ENCODE results near the gene DLGAP3. TPM values are rescaled to one million over a fixed set of nuclear protein-coding genes. Genes with fewer than 3 reads are reported as not detected.

DLGAP3 gene
- polyA plus RNA-seq, 1 donor (not counting 4 experiments of a cell fraction or from before 2014, with no cell fraction given), result not detected

GRCh38 chr1:34925730-34926129 is 3.7 kb downstream of the DLGAP3 start:
- H3K9me1 ChIP-seq (ENCODE audit: control insufficient read depth, extremely low read depth, insufficient read depth, low read length), result no peaks in the 10 kb centered on the region
- no peaks in the 10 kb centered on the region for H4K20me1 ChIP-seq (ENCODE audit: control insufficient read depth, extremely low read depth, insufficient read depth, low read length)
- FAIRE-seq, result no peak
- H3K4me3 ChIP-seq (ENCODE audit: control insufficient read depth in 2 of 3, extremely low read depth in 1 of 3, insufficient read depth in 2 of 3, low read depth in 1 of 3, low read length in 3 of 3), result no peak overlapping the region
- no peaks in the 10 kb centered on the region for H3K79me2 ChIP-seq (ENCODE audit: control insufficient read depth, insufficient read depth, low read length)
- no peak overlapping the region for H3K4me2 ChIP-seq (ENCODE audit: control insufficient read depth, extremely low read depth, insufficient read depth, low read depth, low read length)
- peaks cover 46% of the 10 kb centered on the region for H3K27me3 ChIP-seq (ENCODE audit: control insufficient read depth, extremely low read depth, insufficient read depth, low read length)
- no peak overlapping the region for H3K27ac ChIP-seq (ENCODE audit: control insufficient read depth, insufficient read depth, low read length)
- no peaks in the 10 kb centered on the region for H3K9me3 ChIP-seq (ENCODE audit: control insufficient read depth, low read depth, low read length)
- H3K36me3 ChIP-seq (ENCODE audit: control insufficient read depth in 2 of 2, extremely low read depth in 1 of 2, insufficient read depth in 2 of 2, low read length in 2 of 2), result no peaks in the 10 kb centered on the region
- no peak for TF ChIP-seq EZH2 (IDR thresholded peaks at IDR 0.05; ENCODE audit: low read length)
- no peak for TF ChIP-seq CTCF (optimal IDR thresholded peaks at IDR 0.05 in 1 of 3, IDR thresholded peaks at IDR 0.05 in 1 of 3, conservative IDR thresholded peaks at IDR 0.05 in 1 of 3; ENCODE audit: extremely low read depth in 1 of 3, insufficient read depth in 2 of 3, low read length in 3 of 3)
- no peak overlapping the region for H2AFZ ChIP-seq (ENCODE audit: control insufficient read depth, low read length)
- no peak for DNase-seq (ENCODE audit: low read depth, low spot score)
- H3K9ac ChIP-seq (ENCODE audit: control insufficient read depth, extremely low read depth, insufficient read depth, low read length), result no peak overlapping the region
- no peaks in the 10 kb centered on the region for H3K4me1 ChIP-seq (ENCODE audit: control insufficient read depth, extremely low read depth, insufficient read depth, low read length)
- dilution Hi-C loops (cut with MboI; ENCODE audit: extremely low pct_ligation_motif_present, low sequenced_read_pairs), result no loop called here

- H3K27ac ChIP-seq (ENCODE audit: control insufficient read depth, insufficient read depth, low read length), result no peak overlapping the region
- no peak for FAIRE-seq
- dilution Hi-C loops (cut with MboI; ENCODE audit: extremely low pct_ligation_motif_present, low sequenced_read_pairs), result no loop called here
- DNase-seq (ENCODE audit: low read depth, low spot score), result no peak
- H3K9ac ChIP-seq (ENCODE audit: control insufficient read depth, extremely low read depth, insufficient read depth, low read length), result no peak overlapping the region
- H4K20me1 ChIP-seq (ENCODE audit: control insufficient read depth, extremely low read depth, insufficient read depth, low read length), result no peaks in the 10 kb centered on the region
- no peak overlapping the region for H3K4me3 ChIP-seq (ENCODE audit: control insufficient read depth in 2 of 3, extremely low read depth in 1 of 3, insufficient read depth in 2 of 3, low read depth in 1 of 3, low read length in 3 of 3)
- H3K79me2 ChIP-seq (ENCODE audit: control insufficient read depth, insufficient read depth, low read length), result no peaks in the 10 kb centered on the region
- H3K27me3 ChIP-seq (ENCODE audit: control insufficient read depth, extremely low read depth, insufficient read depth, low read length), result peaks cover 39% of the 10 kb centered on the region
- H3K9me3 ChIP-seq (ENCODE audit: control insufficient read depth, low read depth, low read length), result no peaks in the 10 kb centered on the region
- TF ChIP-seq EZH2 (IDR thresholded peaks at IDR 0.05; ENCODE audit: low read length), result no peak
- TF ChIP-seq CTCF (optimal IDR thresholded peaks at IDR 0.05 in 1 of 3, IDR thresholded peaks at IDR 0.05 in 1 of 3, conservative IDR thresholded peaks at IDR 0.05 in 1 of 3; ENCODE audit: extremely low read depth in 1 of 3, insufficient read depth in 2 of 3, low read length in 3 of 3), result no peak
- H3K9me1 ChIP-seq (ENCODE audit: control insufficient read depth, extremely low read depth, insufficient read depth, low read length), result no peaks in the 10 kb centered on the region
- no peaks in the 10 kb centered on the region for H3K4me1 ChIP-seq (ENCODE audit: control insufficient read depth, extremely low read depth, insufficient read depth, low read length)
- H2AFZ ChIP-seq (ENCODE audit: control insufficient read depth, low read length), result no peak overlapping the region
- H3K4me2 ChIP-seq (ENCODE audit: control insufficient read depth, extremely low read depth, insufficient read depth, low read depth, low read length), result no peak overlapping the region
- no peaks in the 10 kb centered on the region for H3K36me3 ChIP-seq (ENCODE audit: control insufficient read depth in 2 of 2, extremely low read depth in 1 of 2, insufficient read depth in 2 of 2, low read length in 2 of 2)
Measured at GRCh38 chr1:34924759-34925555, 4.5 kb downstream of the DLGAP3 start.

All from keratinocyte (primary cell).